T-helper 2 cell (primary cell): ENCODE measurements around the gene HSD11B1.
A peak's percentile ranks its signal among the peaks of the same experiment; 100 is the strongest.

ENCODE experiments used
- DNase-seq, 5 experiments: peaks; one replicate each; pipeline versions ENCODE4 v3.0.0 to v3.0.0-alpha.2; 2012 to 2022

The HSD11B1 gene

DNA sequence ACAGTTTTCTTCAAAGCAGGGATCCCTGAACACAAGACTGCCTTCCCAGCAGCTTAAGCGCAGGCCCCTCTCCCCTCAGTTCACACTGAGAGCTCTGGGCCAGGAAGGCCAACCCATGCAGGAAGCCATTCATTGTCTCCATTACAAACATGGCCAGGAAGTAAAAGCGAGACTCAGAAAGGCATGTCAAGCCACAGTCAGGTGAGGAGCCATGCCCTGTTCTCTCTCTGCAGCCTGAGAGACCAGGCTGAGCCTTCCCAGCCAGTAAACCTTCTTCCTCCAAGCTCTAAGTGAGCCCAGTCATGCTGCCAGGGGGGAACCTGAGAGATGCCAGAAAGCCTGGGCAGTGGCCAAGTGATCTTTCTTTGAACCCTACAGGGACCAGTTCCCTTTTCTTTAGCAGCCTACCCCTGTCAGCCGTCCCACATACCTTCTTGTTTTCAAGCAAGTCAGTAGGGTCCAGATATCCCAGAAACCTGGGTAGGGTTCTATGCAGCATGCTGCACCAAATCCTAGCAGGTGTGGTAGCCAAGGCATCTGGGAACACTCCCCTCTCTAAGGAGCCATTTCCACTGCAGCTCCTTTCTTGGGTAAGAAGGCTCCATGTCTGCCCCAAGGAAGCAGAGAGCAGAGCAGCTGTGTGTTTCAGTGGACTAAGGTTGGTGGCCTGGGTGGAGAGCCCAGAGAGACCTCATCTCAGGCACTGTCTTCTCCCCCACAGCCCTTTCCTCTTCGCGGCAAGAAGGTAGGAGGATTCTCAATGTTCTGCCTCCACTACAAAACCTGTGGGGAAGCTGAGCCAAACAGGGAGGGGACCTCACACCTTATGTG lies 52.2 kb downstream of the HSD11B1 start:
- DNase-seq = peak in 2 of 5 experiments; percentile 8 to 66

DNA sequence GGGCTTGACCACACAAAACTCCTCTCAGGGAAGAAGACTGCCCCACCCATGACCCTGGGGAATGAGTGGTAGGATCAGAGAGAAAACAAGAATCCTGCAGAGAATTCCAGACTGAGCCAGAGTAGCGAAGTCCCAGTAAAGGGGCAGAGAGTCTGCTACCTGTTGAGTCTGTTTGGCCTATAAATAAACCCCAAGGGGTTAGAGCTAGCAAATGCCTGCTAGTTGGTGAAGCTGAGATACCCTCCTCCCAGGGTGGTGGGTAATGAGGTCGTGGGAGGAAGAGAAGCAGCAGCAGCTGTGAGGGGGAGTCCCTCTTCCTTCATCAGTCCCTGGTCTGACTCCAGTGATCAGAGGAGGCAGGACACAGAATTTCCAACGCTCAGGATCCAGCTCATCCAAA lies 53.8 kb downstream of the HSD11B1 start:
- no peak for DNase-seq

DNA sequence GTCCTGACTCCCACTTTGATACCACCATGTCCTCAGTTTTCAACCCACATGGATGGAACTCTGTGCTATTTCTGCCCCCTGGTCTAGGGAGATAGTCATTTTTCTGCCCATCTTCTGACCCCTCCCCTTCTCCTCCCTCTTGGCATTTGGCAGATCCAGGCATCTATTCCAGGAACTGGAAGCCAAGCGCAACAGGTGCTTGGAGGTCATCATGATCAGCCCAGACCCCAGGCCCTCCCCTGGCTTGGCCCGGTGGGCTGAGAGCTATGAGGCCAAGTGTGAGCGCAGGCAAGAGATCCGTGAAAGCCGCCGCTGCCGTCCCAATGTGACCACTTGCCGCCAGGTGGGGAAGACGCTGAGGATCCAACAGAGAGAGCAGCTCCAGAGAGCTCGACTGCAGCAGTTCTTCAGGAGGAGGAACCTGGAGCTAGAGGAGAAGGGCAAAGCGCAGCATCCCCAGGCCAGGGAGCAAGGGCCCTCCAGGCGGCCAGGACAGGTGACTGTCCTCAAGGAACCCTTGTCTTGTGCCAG lies 55.2 kb downstream of the HSD11B1 start:
- DNase-seq = no peak

DNA sequence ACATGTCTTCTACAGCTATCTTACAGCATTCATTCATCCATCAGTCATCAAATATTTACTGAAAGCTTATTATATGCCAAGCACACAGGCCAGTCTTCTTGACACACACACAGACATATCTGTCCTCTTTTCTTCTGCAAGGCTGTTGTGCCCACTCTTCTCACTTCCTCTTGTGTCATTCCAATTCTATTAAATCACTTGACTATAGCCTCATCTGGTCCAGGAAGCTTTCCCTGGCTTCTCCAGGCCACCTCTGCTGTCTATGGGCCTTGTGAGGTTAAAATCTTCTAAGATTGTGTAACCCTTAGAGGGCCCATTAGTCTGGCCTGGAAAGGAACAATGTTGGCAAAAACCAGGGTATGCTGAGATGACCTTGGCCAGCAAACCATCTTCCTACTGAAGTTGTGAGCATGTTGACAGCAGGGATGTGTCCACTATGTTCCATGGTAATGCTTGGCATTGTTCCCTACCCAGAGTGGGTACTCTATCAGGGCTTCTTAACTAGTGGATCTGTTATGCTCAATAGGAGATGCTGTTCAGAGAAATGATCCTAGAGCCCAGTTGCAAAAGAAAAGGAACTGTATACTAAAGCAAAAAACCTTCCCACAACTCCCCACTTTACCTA lies 56.5 kb downstream of the HSD11B1 start:
- no peak for DNase-seq

DNA sequence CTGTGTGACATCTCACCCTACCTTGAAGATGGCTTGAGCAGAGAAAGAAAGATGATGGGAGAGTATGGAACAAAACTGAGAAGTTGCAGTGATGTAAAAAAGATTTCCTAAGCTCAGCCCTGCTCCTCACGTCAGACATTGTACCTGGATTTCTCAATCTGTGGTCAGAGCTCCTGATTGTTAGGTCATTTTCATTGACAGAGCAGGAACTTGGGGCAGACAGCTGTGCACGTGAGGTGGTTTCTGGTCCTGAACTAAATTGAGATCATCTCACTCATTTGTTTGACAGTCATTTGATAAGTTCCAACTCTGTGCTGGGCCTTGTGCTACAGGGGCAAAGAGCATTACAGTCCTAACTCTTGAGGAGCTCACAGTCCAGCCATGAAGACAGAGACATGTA lies 61.4 kb downstream of the HSD11B1 start:
- DNase-seq = no peak

DNA sequence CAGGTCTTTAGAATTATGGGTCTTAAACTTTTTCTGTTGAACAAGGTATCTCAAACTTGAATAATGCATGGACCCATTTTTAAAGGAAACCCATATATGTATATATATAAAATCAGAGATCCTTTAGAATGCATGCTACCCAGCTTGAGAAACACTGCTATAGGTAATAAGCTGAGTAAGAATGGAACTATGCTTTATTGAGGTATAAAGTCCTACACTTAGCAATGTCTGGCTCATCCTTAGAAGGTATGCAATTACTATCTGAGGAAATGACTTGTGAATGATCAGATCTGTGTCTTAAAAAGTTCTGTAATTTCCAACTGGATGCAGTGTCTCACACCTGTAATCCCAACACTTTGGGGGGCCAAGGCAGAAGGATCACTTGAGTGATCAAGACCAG lies 62.5 kb downstream of the HSD11B1 start:
- DNase-seq = peak in 1 of 5 experiments; percentile 51

DNA sequence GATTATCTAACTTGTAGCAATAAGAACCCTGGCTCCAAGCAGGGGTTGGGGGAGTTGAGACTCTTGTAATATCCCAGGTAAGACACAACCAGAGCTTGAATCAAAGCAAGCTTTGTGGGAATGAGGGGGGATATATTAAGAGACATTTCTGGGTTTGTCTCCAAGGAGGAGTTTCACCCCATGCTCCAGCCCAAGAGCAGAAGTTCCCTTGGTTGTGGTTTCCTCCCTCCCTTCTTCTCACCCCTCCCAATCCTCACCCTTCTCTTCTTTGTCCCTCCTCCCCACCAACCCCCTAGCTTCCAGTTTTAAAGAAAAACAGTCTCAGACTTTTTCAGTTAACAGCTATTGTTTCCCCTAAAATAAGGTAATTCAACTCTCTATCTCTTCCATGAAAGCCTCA lies 63.1 kb downstream of the HSD11B1 start:
- DNase-seq = no peak

DNA sequence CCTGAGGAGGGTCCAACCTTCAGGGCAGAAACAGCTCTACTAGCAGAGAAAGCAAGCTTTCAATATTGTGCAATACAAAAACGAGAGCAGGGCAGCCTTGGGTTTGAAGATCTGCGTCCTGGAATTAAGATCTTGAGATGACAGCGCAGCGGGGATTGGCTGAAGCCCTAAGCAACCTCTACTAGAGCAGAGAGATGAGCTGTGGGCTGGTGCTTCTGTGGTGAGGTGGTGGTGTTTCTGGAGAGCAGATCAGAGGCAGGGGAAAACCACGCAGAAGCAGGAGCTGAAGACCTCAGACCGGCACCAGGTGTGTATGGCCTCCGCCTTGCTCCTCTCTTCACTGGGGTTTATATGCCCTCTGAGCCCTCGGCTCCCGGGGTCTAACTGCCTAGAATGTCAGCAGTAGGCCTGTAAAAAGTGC lies 63.7 kb downstream of the HSD11B1 start:
- DNase-seq = peak; percentile 33 to 97 (median 73)

DNA sequence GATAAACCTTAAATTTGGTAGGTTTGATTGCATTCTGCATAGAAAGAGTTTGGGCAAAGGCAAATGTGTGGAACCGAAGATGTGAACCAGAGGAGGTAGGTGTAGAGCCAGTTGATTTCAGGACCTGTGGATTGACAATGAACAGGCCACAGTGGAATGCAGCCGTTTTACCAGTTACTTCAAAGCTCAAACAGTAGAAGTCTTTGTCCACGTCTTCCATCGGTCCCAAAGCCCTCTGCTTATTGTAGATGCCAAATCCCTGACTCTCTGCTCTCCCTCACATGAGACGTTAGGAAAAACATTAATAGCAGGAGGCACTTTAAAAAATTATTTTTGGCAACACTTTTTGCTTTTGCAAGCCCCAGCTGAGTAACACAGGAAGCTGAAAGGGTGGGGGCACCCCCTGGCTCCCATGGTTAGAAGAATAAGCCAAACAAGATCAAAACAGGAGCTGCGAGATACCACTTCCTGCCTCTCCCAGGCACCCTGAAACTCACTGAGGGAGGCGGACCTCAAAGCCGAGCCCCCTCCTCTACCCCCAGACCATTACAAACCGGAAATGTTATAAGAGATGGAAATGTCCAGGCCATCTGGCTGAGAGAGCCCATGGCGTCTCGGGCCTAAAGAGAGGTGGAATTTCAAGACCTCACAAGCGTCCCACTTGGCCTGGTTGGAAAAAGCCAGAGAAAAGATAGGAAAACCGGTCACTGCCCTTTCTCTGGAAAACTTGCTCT lies 64.7 kb downstream of the HSD11B1 start:
- DNase-seq = peak in 4 of 5 experiments; percentile 60 to 94 (median 69)

DNA sequence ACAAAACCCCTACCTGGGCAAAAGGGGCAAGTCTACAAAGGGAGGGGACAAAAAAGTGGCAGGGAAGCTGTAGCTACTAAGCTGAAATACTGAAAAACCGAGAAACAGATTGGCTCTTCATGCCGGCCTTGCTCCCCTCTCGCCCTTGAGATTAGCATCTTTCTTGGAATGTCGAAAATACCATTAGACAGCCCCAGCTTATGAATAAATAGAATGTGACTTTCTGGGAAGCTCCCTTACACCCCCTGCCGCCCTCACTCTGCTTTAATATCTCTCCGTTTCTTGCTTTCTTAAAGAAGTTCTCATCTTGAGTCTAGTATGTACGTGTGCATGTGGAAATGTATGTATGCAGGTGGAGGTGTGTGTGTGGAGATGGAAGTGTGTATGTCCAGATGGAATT lies 65.3 kb downstream of the HSD11B1 start:
- no peak for DNase-seq

DNA sequence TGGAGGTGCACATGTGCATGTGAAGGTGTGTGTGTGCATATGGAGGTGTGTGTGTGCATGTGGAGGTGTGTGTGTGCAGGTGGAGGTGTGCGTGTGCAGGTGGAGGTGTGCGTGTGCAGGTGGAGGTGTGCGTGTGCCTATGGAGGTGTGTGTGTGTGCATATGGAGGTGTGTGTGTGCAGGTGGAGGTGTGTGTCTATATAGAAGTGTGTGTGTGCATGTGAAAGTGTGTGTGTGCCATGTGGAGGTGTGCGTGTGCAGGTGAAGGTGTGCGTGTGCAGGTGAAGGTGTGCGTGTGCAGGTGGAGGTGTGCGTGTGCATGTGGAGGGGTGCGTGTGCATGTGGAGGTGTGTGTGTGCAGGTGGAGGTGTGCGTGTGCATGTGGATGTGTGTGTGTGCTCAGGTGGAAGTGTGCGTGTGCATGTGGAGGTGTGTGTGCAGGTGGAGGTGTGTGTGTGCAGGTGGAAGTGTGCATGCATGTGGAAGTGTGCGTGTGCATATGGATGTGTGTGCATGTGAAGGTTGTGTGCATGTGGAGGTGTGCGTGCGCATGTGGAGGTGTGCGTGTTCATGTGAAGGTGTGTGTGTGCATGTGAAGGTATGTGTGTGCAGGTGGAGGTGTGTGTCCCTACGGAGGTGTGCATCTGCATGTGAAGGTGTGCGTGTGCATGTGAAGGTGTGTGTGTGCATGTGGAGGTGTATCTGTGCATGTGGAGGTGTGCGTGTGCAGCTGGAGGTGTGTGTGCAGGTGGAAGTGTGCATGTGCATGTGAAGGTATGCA lies 66.2 kb downstream of the HSD11B1 start:
- no peak for DNase-seq

DNA sequence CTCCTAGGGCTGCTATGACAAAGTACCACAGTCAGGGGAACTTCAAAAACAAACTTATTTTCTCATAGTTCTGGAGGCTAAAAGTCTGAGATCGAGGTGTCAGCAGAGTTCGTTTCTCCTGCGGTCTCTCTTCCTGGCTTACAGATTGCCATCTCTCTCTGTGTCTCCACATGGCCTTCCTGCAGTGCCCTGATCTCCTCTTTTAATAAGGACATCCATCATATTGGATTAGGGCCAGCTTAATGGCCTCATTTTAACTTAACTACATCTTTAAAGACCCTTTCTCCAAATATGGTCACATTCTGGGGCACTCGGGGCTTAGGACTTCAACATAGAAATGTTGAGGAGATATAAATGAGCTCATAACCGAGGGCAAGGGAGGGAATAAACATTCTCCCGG lies 67.5 kb downstream of the HSD11B1 start:
- DNase-seq = no peak

DNA sequence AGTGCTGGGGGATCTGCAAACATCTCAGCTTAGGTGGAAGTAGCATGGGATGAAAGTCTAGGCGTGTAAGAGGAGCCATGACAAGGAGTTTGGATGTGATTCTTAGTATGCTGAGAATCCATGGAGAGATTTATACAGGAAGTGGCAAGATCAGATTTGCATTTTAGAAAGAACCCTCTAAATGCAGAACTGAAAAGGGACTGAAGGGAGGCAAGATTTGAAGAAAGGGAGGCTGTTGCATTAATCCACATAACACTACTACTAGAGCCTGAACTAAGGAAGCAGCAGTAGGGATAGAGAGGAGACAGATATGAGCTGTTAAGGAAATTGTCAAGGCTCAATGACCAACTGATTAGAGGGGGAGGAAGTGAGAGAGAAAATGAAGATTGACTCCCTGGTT lies 69.9 kb downstream of the HSD11B1 start:
- no peak for DNase-seq

DNA sequence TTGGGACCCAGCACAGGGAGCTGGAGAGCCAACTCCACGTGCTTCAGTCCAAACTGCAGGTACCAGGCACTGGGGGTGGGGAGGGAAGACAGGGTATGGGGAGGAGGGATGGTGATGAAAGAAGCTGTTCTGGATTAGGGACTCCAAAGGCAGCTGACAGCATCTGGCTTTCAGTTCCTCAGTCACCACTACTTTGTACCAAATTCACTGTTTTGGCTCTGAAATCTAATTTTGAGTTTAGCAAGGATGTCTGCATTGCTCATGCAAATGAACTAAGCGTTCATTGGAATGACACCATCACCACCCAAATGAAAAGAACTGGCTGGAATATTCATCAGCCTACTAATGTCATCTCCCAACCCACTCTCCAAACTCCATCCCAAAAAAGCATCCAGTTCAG lies 71.0 kb downstream of the HSD11B1 start:
- DNase-seq = no peak

DNA sequence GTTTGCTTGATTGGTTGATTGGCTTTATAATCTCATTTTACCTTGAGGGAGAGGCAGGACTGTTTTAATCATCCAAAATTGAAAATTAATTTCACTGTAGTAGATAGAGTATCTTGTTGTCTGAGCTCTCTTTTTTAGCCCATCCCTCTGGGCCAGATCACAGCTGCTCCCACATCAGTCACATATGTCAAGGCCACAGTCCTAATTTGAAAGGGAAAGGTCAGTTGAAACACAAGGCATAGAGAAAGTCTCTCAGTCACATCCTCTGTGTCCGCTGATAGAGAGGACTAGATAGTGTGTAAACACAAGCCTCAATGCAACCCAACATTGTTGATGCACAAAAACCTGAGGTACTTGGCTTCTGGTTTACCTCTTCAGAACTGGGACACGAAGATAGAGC lies 72.9 kb downstream of the HSD11B1 start:
- DNase-seq = no peak

DNA sequence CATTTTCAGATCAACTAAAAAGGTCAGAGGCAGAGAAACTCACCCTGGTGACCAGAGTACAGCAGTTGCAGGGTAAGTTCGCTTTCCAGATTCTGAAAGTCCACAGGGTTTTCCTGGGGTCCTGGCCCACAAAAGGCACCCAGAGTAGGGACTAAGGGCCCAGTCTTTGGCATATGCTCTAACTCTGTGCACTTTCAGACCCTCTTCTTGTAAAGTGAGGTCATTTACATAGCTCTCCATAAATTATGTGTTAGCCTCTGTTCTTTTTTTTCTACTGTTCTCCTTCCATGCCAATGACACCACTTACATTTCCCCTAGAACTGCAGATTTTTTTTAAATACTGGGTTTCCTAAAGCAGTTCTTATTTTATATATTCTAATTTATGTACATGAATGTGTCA lies 73.5 kb downstream of the HSD11B1 start:
- DNase-seq = no peak

DNA sequence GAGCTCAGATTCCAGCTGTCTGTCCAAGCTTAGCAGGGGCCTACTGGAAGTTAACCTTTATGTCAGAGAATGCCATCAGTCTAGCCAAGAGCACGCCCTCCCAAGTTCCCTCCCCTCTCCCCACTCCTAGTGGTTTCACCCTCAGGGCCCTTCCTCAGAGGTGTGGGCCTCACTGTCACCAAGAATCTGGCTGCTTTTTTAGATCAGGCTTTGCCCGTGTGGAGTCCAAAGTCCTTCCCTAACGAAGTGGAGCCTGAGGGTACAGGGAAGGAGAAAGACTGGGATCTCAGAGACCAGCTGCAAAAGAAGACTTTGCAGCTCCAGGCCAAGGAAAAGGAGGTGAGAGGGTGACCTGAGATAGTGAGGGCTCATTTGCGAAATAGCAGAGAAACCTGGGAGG lies 75.6 kb downstream of the HSD11B1 start:
- DNase-seq = no peak

DNA sequence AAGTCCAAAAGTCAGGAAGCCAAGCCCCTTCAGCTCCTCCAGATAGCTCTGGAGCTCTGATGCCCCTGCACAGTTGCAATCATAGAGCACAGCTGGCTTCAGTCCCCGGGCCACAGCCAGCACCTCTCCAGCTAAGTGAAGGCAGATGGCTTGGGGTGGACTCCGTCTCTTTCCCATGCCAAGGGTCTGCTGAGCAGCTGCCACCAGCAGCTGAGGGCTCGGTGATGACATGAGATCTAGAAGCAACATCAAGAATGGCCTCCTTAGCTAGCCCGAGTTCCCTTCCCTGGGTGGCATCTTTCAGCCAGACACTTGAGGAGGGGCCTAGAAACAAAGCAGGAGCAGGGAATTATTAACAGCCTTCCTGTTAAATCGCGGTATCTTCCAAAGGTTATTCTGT lies 78.7 kb downstream of the HSD11B1 start:
- DNase-seq = no peak
